ENCODE measurements around the gene IL17B. TPM values are rescaled to one million over a fixed set of nuclear protein-coding genes. Genes with fewer than 3 reads are reported as not detected.

The IL17B gene
- total and polyA plus RNA-seq, 9 of the 15 experiments (the other 6 are each of a cell fraction or from before 2014, with no cell fraction given): 0.28 to 2.6 (median 0.53) TPM; not detected in 2

- no peak for ATAC-seq
- Histone ChIP-seq H3K36me3 (ENCODE audit: control insufficient read depth, insufficient read depth, low read length) (no peaks in the 10 kb centered on the region), H3K4me1 (replicated peaks in 1 of 2; ENCODE audit: control insufficient read depth in 2 of 2, insufficient read depth in 2 of 2, low read length in 2 of 2) (0 out of 5 replicates have a peak, but pooled peaks cover 3% of the 10 kb centered on the region in 2 experiments), H4K20me1 (replicated peaks; ENCODE audit: control insufficient read depth, insufficient read depth, low read length) (no peaks in the 10 kb centered on the region), H3K4me3 (no peak overlapping the region), H3K27ac (ENCODE audit: extremely low read depth, low read depth, low read length) (no peak overlapping the region), H3K9me1 (ENCODE audit: control insufficient read depth, insufficient read depth, low read length) (no peaks in the 10 kb centered on the region), H3K79me2 (ENCODE audit: control insufficient read depth, insufficient read depth, low read length) (peaks cover 11% of the 10 kb centered on the region), H3K9ac (ENCODE audit: insufficient read depth in 1 of 2, low read depth in 2 of 2, low read length in 2 of 2) (no peak overlapping the region), H2AFZ (ENCODE audit: low read depth, low read length) (no peak overlapping the region), H3K4me2 (ENCODE audit: insufficient read depth, low read length) (no peak overlapping the region), H3K27me3 (ENCODE audit: control insufficient read depth in 2 of 2, insufficient read depth in 2 of 2, low read length in 2 of 2) (no peaks in the 10 kb centered on the region; a peak in 1 of 5 replicates), H3K9me3 (replicated peaks; ENCODE audit: control insufficient read depth, insufficient read depth, low read depth, low read length) (no peaks in the 10 kb centered on the region)
- in situ Hi-C loops (cut with MboI): no loop called here
- 6% methylated on average over 1 of the region's 1 CpG for WGBS (ENCODE audit: insufficient coverage, low coverage, missing lambda C conversion rate)
- CTCF ChIA-PET (ENCODE audit: low intra/inter-chr PET ratio): no interaction called here
- FAIRE-seq: no peak
- intact Hi-C loops (cut with micrococcal nuclease): no loop called here
- no peak for DNase-seq (ENCODE audit: extremely low read depth in 1 of 4, low spot score in 3 of 4)
- POLR2A ChIA-PET: interaction anchor here (0.8 to 1.3 kb wide), 4 partner anchors 9 to 32 kb away, joined by 3 to 5 read pairs (median 3); no protein-coding TSS in a partner anchor
- TF ChIP-seq NRF1 (conservative IDR thresholded peaks at IDR 0.05 in 1 of 2, IDR thresholded peaks at IDR 0.05 in 1 of 2): no peak
- TF ChIP-seq ZNF124 (CRISPR knock-in tag; IDR thresholded peaks at IDR 0.05): no peak
- no peak for TF ChIP-seq GTF2E2 (tag; IDR thresholded peaks at IDR 0.05)
- TF ChIP-seq FOXA1 (IDR thresholded peaks at IDR 0.05; ENCODE audit: borderline replicate concordance): no peak
- no peak for TF ChIP-seq ZNF146 (CRISPR knock-in tag; IDR thresholded peaks at IDR 0.05; ENCODE audit: unreplicated experiment)
- no peak for TF ChIP-seq SRSF7 (optimal IDR thresholded peaks at IDR 0.05; ENCODE audit: low read depth, low read length)
- TF ChIP-seq NFIX (CRISPR knock-in tag; IDR thresholded peaks at IDR 0.05; ENCODE audit: low read depth): no peak
- no peak for TF ChIP-seq IRF9 (tag; IDR thresholded peaks at IDR 0.05)
- TF ChIP-seq ZNF143 (CRISPR knock-in tag; IDR thresholded peaks at IDR 0.05): no peak
- no peak for TF ChIP-seq ZBTB33 (CRISPR knock-in tag; IDR thresholded peaks at IDR 0.05)
- no peak for TF ChIP-seq PHB2 (IDR thresholded peaks at IDR 0.05; ENCODE audit: low read depth)
- TF ChIP-seq ZNF79 (CRISPR knock-in tag; IDR thresholded peaks at IDR 0.05; ENCODE audit: low read depth): no peak
- TF ChIP-seq ZC3H8 (IDR thresholded peaks at IDR 0.05): no peak
- no peak for TF ChIP-seq HNRNPH1 (optimal IDR thresholded peaks at IDR 0.05; ENCODE audit: low read depth, low read length)
- TF ChIP-seq ZNF175 (CRISPR knock-in tag; IDR thresholded peaks at IDR 0.05; ENCODE audit: low read depth): no peak
- no peak for TF ChIP-seq CHAMP1 (IDR thresholded peaks at IDR 0.05)
- TF ChIP-seq IRF2 (CRISPR knock-in tag; IDR thresholded peaks at IDR 0.05): no peak
- no TSS peak for BruUV-seq (replicated peaks)
Measured at GRCh38 chr5:149340920-149341319, 38.2 kb downstream of the IL17B start.

Data from K562 (cell line).